LNCaP clone FGC (cell line): ENCODE measurements around the gene FHIT.

Source experiments
- DNase-seq: peaks from one replicate; pipeline ENCODE4 v3.0.0-alpha.2; 2011; ENCODE audit warnings: low read depth
- H3K4me3 ChIP-seq: 2 replicates; pipeline ENCODE4 v1.5.1; 2011; ENCODE audit warnings: mild to moderate bottlenecking, low read depth, low read length, control low read depth
- TF ChIP-seq, protein P1 (sequence below): IDR thresholded peaks from 2 replicates; pipeline ENCODE4 v1.5.1; 2012; ENCODE audit warnings: mild to moderate bottlenecking; ENCODE audit not compliant: control insufficient read depth, insufficient read depth; ENCODE audit errors: extremely low read depth

FHIT gene

DNA sequence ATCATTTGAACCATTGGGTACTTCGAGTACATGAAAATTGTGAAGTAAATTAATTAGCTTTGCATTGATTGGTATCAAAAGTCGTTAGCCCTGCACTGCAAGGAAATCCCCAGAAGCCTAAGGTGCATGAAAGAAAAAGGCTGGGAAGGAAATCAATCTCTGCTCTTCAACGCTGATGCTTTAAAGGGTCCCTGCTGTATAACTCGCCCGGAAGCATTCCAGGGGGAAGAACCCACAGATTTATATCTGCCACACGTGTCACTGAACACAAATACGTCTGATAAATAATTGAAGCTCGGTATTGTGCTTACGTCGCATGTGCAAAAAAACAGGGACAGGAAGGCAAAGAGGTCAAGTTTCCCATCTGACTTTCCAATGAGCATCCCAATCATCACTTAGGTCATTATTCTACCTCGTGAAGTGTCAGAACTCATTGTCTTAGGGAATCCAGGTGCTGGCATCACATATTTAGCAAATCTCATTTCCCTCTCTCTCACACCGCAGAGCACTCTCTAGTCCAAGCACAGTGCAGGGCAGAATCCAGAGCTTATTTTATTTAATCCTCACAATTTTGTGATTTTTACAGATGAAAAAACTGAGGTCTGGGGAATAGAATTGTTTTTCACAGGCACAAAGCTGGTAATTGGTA is 1397.1 kb downstream of the FHIT start:
- DNase-seq: no peak
- TF ChIP-seq, protein P1, sequence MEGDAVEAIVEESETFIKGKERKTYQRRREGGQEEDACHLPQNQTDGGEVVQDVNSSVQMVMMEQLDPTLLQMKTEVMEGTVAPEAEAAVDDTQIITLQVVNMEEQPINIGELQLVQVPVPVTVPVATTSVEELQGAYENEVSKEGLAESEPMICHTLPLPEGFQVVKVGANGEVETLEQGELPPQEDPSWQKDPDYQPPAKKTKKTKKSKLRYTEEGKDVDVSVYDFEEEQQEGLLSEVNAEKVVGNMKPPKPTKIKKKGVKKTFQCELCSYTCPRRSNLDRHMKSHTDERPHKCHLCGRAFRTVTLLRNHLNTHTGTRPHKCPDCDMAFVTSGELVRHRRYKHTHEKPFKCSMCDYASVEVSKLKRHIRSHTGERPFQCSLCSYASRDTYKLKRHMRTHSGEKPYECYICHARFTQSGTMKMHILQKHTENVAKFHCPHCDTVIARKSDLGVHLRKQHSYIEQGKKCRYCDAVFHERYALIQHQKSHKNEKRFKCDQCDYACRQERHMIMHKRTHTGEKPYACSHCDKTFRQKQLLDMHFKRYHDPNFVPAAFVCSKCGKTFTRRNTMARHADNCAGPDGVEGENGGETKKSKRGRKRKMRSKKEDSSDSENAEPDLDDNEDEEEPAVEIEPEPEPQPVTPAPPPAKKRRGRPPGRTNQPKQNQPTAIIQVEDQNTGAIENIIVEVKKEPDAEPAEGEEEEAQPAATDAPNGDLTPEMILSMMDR: no peak
- H3K4me3 ChIP-seq: no peak overlapping the region

DNA sequence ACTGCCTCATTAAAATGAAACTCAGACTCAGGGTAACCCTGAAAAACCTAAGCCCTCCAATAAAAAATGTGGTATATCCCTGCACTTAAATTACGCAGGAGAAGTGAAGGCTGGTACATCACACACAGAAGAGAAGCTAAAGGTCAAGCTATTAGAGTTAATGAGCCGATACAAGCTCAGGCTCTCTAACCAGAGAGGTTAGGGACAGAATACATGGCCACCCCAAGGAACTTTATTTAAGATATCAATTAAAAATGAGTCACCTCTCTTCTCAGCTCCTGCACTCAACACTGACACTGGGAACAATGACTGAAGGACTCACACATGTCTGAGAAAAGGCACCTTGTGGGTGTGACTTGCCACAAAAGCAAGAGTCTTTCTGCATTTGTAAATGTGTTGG is 1400.8 kb downstream of the FHIT start:
- DNase-seq: no peak
- TF ChIP-seq, protein P1: no peak
- no peak overlapping the region for H3K4me3 ChIP-seq

DNA sequence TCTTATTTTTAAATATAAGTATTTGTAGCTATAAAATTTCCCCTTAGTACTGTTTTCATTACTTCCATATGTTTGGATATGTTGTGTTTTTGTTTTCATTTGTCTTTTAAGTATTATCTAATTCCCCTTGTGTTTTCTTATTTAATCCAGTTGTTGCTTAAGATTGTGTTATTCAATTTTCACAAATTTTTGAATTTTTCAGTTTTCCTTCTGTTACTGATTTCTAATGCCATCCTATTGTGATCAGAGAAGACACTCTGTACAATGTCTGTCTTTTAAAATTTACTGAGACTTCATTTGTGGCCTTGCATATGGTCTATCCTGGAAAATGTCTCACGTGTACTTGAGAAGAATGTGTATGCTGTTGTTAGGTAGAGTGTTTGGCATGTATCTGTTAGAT is 1405.9 kb downstream of the FHIT start:
- no peak overlapping the region for H3K4me3 ChIP-seq
- no peak for DNase-seq
- TF ChIP-seq, protein P1: no peak

DNA sequence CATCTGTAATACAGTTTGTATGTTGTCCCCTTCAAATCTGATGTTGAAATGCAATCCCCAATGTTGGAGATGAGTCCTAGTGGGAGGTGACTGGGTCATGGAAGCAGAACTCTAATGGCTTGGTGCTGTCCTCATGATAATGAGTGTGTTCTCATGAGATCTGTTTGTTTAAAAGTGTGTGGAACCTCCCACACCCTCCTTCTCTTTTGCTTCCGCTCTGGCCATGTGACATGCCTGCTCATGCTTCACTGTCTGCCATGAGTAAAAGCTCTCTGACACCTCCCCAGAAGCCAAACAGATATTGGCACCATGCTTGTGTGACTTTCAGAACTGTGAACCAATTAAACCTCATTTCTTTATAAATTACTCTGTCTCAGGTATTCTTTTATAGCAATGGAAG is 1407.4 kb downstream of the FHIT start:
- no peak for DNase-seq
- TF ChIP-seq, protein P1: no peak

DNA sequence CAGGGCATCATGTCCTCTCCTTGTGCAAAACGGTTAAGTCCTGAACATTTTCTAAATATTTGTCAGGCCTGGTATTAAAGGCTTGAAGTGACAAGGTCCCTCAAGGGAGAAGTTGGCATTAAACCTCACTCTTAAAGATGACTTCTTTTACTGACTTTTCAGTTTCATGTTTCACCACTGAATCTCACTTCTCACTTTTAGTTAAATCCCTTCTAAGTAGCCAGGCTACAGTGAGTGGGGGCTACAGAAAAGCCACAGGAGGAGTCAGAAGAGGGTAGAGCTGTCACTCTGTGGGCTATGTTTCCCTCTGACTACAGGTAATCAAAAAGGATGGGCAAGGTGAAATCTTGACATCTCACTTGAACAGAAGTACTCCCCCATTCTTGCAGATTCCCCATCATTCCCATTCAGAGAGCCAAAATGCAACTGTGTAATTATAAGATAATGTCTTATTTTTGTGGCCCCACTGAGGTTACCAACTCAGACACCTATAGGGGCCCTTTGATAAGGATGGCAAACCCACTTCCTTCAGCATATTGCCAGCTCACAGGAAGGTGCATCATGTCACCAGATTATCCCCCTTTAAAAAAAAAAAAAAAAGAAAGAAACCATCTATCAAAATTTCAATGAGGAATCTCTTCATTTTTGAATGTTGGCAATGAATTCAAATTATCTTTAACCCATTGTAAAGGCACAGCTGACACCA is 1411.3 kb downstream of the FHIT start:
- DNase-seq: no peak
- TF ChIP-seq, protein P1: no peak
- no peak overlapping the region for H3K4me3 ChIP-seq

More for the DNA sequence above, 1407.4 kb downstream of the FHIT start:
- H3K4me3 ChIP-seq: no peak overlapping the region

DNA sequence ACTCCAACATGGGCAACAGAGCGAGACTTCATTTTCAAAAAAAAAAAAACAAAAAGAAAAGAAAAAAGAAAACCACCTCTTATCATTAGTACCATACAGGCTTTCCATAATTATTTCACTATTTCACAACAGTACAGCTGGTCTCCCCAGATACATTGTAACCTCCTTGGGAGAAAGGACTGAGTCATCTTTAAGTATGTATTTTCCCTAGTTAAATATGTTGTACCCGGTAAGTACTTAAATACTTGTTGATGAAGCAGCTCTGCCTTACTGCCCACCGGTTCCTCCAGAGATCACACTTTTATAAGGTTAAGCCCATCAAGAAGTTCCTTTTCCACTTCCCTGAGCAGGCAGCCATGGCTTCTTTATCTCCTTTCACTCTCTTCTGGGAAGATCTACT is 1412.0 kb downstream of the FHIT start:
- TF ChIP-seq, protein P1: no peak
- H3K4me3 ChIP-seq: no peak overlapping the region
- DNase-seq: no peak
